HFFc6 (cell line): Measurements from ENCODE around the gene MTCL1. TPM values are rescaled to one million over a fixed set of nuclear protein-coding genes. Genes with fewer than 3 reads are reported as not detected.

Experiments
- DNase-seq: peaks from one replicate; pipeline ENCODE4 v3.0.0-alpha.2; 2018
- H3K27ac Mint-ChIP-seq: 2 replicates; pipeline ENCODE4 v1.8.0; 2020; ENCODE audit warnings: mild to moderate bottlenecking, mixed read lengths
- H3K27me3 Mint-ChIP-seq: 2 replicates; pipeline ENCODE4 v1.8.0; 2021; ENCODE audit warnings: mild to moderate bottlenecking, moderate library complexity, mixed read lengths; ENCODE audit not compliant: insufficient read depth
- H3K36me3 Mint-ChIP-seq: 2 replicates; pipeline ENCODE4 v1.8.0; 2021; ENCODE audit warnings: low read depth, mixed read lengths
- H3K4me1 Mint-ChIP-seq: 2 replicates; pipeline ENCODE4 v1.8.0; 2020; ENCODE audit warnings: low read depth, mixed read lengths
- H3K4me3 Mint-ChIP-seq: 2 replicates; pipeline ENCODE4 v1.8.0; 2020; ENCODE audit warnings: mild to moderate bottlenecking, moderate library complexity, mixed read lengths
- H3K9me3 Mint-ChIP-seq: 2 replicates; pipeline ENCODE4 v1.8.0; 2020; ENCODE audit warnings: mild to moderate bottlenecking, mixed read lengths
- total RNA-seq, 6 experiments: library from RNA; stranded (reverse); fragmentation: NEBNext Ultra II Directional; extraction: Animal tissue kit (Norgen Biotek cat#: 25700); gene quantifications; 2 replicates in 1 of 6; 3 replicates in 5 of 6; pipeline ENCODE4 v1.2.3, GENCODE V29; 2021
- TF ChIP-seq, protein P1 (sequence below): fragments of 200-600 bp; sonication (generic); IDR thresholded peaks from 2 replicates; pipeline ENCODE4 v1.5.0; 2021; ENCODE audit warnings: antibody characterized with exemption, mild to moderate bottlenecking

The MTCL1 gene
- total RNA-seq, 6 experiments from 2014 or later, result 47.2 to 59.7 (median 55.3) TPM

DNA sequence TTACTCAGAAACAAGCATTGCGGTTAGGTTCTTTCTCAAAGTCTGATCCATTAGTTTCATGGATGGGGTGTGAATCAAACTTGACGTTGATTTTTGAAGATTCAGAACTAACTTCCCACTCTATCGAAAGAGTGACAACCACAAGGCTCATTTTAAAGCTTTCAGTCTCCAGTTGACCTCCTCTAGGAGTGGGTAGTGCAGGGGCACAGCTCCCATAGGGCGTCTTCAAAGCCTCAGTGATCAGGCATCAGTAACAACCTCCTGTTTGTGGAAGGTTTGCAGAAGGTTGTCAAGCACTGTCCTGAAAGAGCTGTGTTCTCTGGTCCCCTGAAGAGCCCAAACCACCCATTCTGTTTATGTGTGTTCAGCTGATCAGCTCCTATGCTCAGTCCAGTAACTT, 10.2 kb downstream of the MTCL1 start:
- H3K4me3 Mint-ChIP-seq, result no peak overlapping the region
- H3K27ac Mint-ChIP-seq, result no peak overlapping the region
- H3K36me3 Mint-ChIP-seq, result peaks cover 47% of the 10 kb centered on the region
- no peak for DNase-seq
- no peaks in the 10 kb centered on the region for H3K27me3 Mint-ChIP-seq
- peaks cover 55% of the 10 kb centered on the region for H3K4me1 Mint-ChIP-seq
- no peaks in the 10 kb centered on the region for H3K9me3 Mint-ChIP-seq
- TF ChIP-seq, protein P1, sequence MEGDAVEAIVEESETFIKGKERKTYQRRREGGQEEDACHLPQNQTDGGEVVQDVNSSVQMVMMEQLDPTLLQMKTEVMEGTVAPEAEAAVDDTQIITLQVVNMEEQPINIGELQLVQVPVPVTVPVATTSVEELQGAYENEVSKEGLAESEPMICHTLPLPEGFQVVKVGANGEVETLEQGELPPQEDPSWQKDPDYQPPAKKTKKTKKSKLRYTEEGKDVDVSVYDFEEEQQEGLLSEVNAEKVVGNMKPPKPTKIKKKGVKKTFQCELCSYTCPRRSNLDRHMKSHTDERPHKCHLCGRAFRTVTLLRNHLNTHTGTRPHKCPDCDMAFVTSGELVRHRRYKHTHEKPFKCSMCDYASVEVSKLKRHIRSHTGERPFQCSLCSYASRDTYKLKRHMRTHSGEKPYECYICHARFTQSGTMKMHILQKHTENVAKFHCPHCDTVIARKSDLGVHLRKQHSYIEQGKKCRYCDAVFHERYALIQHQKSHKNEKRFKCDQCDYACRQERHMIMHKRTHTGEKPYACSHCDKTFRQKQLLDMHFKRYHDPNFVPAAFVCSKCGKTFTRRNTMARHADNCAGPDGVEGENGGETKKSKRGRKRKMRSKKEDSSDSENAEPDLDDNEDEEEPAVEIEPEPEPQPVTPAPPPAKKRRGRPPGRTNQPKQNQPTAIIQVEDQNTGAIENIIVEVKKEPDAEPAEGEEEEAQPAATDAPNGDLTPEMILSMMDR, result no peak

DNA sequence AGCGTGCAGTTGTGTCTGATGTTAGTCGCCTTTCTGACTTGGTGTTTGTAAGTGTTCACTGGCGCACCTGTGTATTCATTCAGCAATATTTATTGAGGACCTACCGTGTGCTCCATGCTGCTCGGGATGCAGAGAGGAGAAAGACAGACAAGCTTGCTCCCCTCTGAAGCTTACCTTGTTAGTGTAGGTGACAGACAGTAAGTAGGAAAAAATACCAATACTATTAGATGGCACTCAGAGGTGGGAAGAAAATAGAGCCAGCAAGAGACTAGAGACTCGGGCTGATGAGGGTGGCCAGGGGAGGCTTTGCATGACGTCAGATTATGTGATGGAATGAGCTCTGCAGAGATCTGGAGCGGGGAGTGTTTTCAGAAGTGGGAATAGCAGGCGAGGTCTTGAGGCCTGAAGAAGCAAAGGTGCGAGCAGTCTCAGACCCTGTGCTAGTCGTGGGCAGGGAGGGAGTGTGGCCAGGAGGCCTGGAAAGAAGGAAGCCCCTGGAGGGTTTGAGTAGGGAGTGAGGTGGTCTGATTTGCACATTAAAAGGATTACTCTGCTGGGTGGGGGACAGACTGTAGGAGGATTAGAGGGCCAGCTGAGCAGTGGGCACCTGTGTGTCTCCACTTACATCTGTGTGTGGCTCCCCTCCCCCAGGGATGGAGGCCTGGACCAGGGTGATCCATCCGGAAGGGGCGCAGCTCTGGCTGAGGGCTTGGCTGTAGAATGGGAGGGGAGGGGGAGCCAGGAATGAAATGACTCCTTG, 11.8 kb downstream of the MTCL1 start:
- TF ChIP-seq, protein P1, result no peak
- H3K9me3 Mint-ChIP-seq, result no peaks in the 10 kb centered on the region
- H3K4me1 Mint-ChIP-seq, result peaks cover 61% of the 10 kb centered on the region
- peak overlapping the region; percentile 8; the same call in 1 of the 2 replicates for H3K27ac Mint-ChIP-seq
- H3K36me3 Mint-ChIP-seq, result peaks cover 57% of the 10 kb centered on the region
- no peak for DNase-seq
- peaks cover 1% of the 10 kb centered on the region; the same call in 1 of the 2 replicates for H3K27me3 Mint-ChIP-seq
- no peak overlapping the region for H3K4me3 Mint-ChIP-seq

DNA sequence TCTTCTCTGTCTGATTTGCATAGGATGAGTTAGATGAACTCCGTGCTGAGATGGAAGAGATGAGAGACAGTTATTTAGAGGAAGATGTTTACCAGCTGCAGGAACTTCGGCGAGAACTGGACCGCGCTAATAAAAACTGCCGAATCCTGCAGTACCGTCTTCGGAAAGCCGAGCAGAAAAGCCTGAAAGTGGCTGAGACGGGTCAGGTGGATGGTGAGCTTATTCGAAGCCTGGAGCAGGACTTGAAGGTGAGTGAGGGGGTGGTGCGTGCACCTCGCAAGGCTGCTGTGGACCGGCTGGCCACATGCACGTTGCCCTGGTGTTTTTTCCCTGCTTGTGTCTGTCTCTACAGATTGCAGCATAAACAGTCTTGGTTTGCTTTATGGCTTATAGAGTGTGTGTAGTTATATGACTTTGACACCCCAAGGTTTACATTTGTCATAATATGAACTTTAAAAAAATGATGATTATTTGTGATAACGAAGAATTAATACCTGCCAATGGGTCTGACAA, 13.1 kb downstream of the MTCL1 start:
- Mint-ChIP-seq H3K9me3 (no peaks in the 10 kb centered on the region), H3K4me3 (no peak overlapping the region), H3K4me1 (peaks cover 61% of the 10 kb centered on the region), H3K27ac (no peak overlapping the region), H3K27me3 (peaks cover 1% of the 10 kb centered on the region; the same call in 1 of the 2 replicates), H3K36me3 (peaks cover 69% of the 10 kb centered on the region)
- no peak for DNase-seq
- TF ChIP-seq, protein P1, result no peak

DNA sequence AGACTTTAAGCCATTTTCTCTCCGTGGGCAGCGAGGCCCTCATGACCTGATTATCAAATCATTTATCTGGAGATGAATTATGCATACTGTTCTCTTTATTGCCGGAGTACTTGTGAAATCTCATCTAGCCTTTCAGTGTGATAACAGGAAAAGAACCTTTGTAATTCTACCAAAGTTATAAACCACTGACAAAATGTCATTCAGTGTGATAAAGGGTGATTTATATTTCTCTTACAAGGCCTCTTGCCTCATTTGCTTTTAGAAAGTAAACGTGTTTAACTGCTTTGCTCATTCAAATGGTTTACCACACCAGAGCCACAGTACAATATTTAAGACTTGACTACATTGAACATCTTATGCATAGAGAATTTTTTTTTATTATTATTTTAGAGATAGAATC, 13.8 kb downstream of the MTCL1 start:
- no peak overlapping the region for H3K27ac Mint-ChIP-seq

DNA sequence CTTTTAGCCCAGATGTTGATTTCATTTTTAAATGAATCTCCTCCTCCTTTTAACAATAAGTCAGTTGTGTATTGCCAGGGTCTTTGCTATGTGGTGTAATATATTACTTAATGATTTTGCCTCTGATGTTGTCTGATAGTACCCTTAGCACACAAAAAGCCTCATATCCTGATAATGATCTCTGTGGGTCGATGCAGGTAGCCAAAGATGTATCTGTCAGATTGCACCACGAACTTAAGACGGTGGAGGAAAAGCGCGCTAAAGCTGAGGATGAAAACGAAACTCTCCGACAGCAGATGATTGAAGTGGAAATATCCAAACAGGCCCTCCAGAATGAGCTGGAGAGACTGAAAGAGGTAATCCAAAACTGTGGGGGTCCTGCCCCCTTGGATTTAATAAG, 14.8 kb downstream of the MTCL1 start:
- Mint-ChIP-seq H3K36me3 (peaks cover 67% of the 10 kb centered on the region), H3K9me3 (no peaks in the 10 kb centered on the region), H3K4me3 (no peak overlapping the region), H3K4me1 (peaks cover 50% of the 10 kb centered on the region), H3K27me3 (peaks cover 1% of the 10 kb centered on the region), H3K27ac (peak overlapping the region; percentile 3; the same call in 1 of the 2 replicates)
- TF ChIP-seq, protein P1, result no peak
- DNase-seq, result no peak

More for the DNA sequence above, 13.8 kb downstream of the MTCL1 start:
- no peak overlapping the region for H3K4me3 Mint-ChIP-seq
- H3K36me3 Mint-ChIP-seq, result peaks cover 67% of the 10 kb centered on the region
- H3K27me3 Mint-ChIP-seq, result peaks cover 1% of the 10 kb centered on the region; the same call in 1 of the 2 replicates
- H3K9me3 Mint-ChIP-seq, result no peaks in the 10 kb centered on the region
- H3K4me1 Mint-ChIP-seq, result peaks cover 53% of the 10 kb centered on the region
- TF ChIP-seq, protein P1, result no peak
- no peak for DNase-seq
